Liver (tissue), 9 donors: ENCODE data around the gene NRN1. TPM values are rescaled to one million over a fixed set of nuclear protein-coding genes. Genes with fewer than 3 reads are reported as not detected.
A peak's percentile ranks its signal among the peaks of the same experiment; 100 is the strongest.

Source experiments
- DNase-seq: peaks from one replicate; pipeline ENCODE4 v3.0.0-alpha.2; 2017; ENCODE audit warnings: low spot score
- H3K27ac ChIP-seq, 2 donors: one replicate each; pipeline ENCODE4 v1.7.0; 2013; ENCODE audit warnings: inconsistent platforms in 2 of 2, low read length in 2 of 2, control low read depth in 1 of 2, low read depth in 1 of 2, mild to moderate bottlenecking in 1 of 2
- H3K27me3 ChIP-seq, 4 donors: one replicate each; pipeline versions ENCODE4 v1.6.1 to v1.7.0; 2013; ENCODE audit warnings: low read length in 3 of 4, inconsistent platforms in 1 of 4, mild to moderate bottlenecking in 1 of 4, moderate library complexity in 1 of 4; ENCODE audit not compliant: control insufficient read depth in 4 of 4, insufficient read depth in 4 of 4
- H3K36me3 ChIP-seq, 4 donors: one replicate each; pipeline versions ENCODE4 v1.6.1 to v1.7.0; 2013; ENCODE audit warnings: low read length in 3 of 4, mild to moderate bottlenecking in 3 of 4, low read depth in 1 of 4, moderate library complexity in 1 of 4; ENCODE audit not compliant: control insufficient read depth in 4 of 4, insufficient read depth in 3 of 4
- H3K4me1 ChIP-seq, 4 donors: one replicate each; pipeline versions ENCODE4 v1.6.1 to v1.7.0; 2013; ENCODE audit warnings: low read length in 3 of 4, mild to moderate bottlenecking in 3 of 4, moderate library complexity in 1 of 4; ENCODE audit not compliant: control insufficient read depth in 4 of 4, insufficient read depth in 4 of 4
- H3K4me3 ChIP-seq, 3 donors: one replicate each; pipeline versions ENCODE4 v1.6.1 to v1.7.0; 2013; ENCODE audit warnings: low read length in 3 of 3, control low read depth in 1 of 3, low read depth in 1 of 3, mild to moderate bottlenecking in 1 of 3
- H3K9ac ChIP-seq, 2 donors: one replicate each; pipeline ENCODE4 v1.7.0; 2013; ENCODE audit warnings: low read length in 2 of 2, mild to moderate bottlenecking in 2 of 2, moderate library complexity in 2 of 2, control low read depth in 1 of 2, low read depth in 1 of 2
- H3K9me3 ChIP-seq, 4 donors: one replicate each; pipeline versions ENCODE4 v1.6.1 to v1.7.0; 2013; ENCODE audit warnings: low read length in 3 of 4; ENCODE audit not compliant: control insufficient read depth in 4 of 4
- ATF3 ChIP-seq: IDR thresholded peaks from 2 replicates; pipeline ENCODE4 v1.6.1; 2016; ENCODE audit warnings: antibody characterized with exemption
- EGR1 ChIP-seq, 2 donors: IDR thresholded peaks; 2 replicates each; pipeline ENCODE4 v1.6.1; 2016 to 2018; ENCODE audit warnings: antibody characterized with exemption in 2 of 2, low read depth in 2 of 2
- FOXA1 ChIP-seq: IDR thresholded peaks from 2 replicates; pipeline ENCODE4 v1.6.1; 2016; ENCODE audit warnings: antibody characterized with exemption
- FOXA2 ChIP-seq: IDR thresholded peaks from 2 replicates; pipeline ENCODE4 v1.6.1; 2016; ENCODE audit warnings: antibody characterized with exemption
- GABPA ChIP-seq, 2 donors: IDR thresholded peaks in 1 of 2; conservative IDR thresholded peaks in 1 of 2; 2 replicates each; pipeline ENCODE4 v1.6.1; 2016; ENCODE audit warnings: antibody characterized with exemption in 2 of 2, mild to moderate bottlenecking in 1 of 2, moderate library complexity in 1 of 2
- HNF4A ChIP-seq, 2 donors: conservative IDR thresholded peaks; 2 replicates each; pipeline ENCODE4 v1.6.1; 2016; ENCODE audit warnings: antibody characterized with exemption in 2 of 2, mild to moderate bottlenecking in 2 of 2
- HNF4G ChIP-seq: IDR thresholded peaks from 2 replicates; pipeline ENCODE4 v1.6.1; 2016; ENCODE audit warnings: antibody characterized with exemption
- JUND ChIP-seq, 2 donors: IDR thresholded peaks; 2 replicates each; pipeline ENCODE4 v1.6.1; 2016; ENCODE audit warnings: antibody characterized with exemption in 2 of 2
- NR2F2 ChIP-seq: IDR thresholded peaks from 2 replicates; pipeline ENCODE4 v1.6.1; 2016; ENCODE audit warnings: antibody characterized with exemption
- RAD21 ChIP-seq, 2 donors: IDR thresholded peaks; 2 replicates each; pipeline ENCODE4 v1.6.1; 2016; ENCODE audit warnings: antibody characterized with exemption in 2 of 2, mild to moderate bottlenecking in 2 of 2
- RXRA ChIP-seq, 2 donors: IDR thresholded peaks; 2 replicates each; pipeline ENCODE4 v1.6.1; 2017 to 2018; ENCODE audit warnings: antibody characterized with exemption in 2 of 2, mild to moderate bottlenecking in 1 of 2
- SP1 ChIP-seq: IDR thresholded peaks from 2 replicates; pipeline ENCODE4 v1.6.1; 2018; ENCODE audit warnings: antibody characterized with exemption, mild to moderate bottlenecking
- TAF1 ChIP-seq: conservative IDR thresholded peaks from 2 replicates; pipeline ENCODE4 v1.6.1; 2016; ENCODE audit warnings: antibody characterized with exemption, mild to moderate bottlenecking
- YY1 ChIP-seq: IDR thresholded peaks from 2 replicates; pipeline ENCODE4 v1.6.1; 2016; ENCODE audit warnings: antibody characterized with exemption, mild to moderate bottlenecking
- WGBS: extraction: QIAGEN DNeasy Blood & Tissue Kit; methylation state at CpG from one replicate; pipeline ENCODE4 v1.1.7; 2013; 5-methylcytosine and 5-hydroxymethylcytosine counted together
- polyA plus RNA-seq, 2 donors: library from polyadenylated mRNA; stranded (reverse) in 1 of 2; unstranded in 1 of 2; fragments of 200-250 nt in 1 of 2; fragments of >200 nt in 1 of 2; fragmentation: Nextera tagmentation in 1 of 2; extraction: Ambion mirVana in 1 of 2; gene quantifications; one replicate each; pipeline versions ENCODE4 v1.2.1 to v1.2.3, GENCODE V29; 2013 to 2015
- total RNA-seq, 2 donors: library from RNA; depleted of rRNA; stranded (reverse); fragments of >200 nt; gene quantifications; one replicate each; pipeline ENCODE4 v1.2.3, GENCODE V29; 2014
- TF ChIP-seq, protein P1 (sequence below): IDR thresholded peaks from 2 replicates; pipeline ENCODE4 v1.6.1; 2016; ENCODE audit warnings: antibody characterized with exemption
- TF ChIP-seq, protein P2 (sequence below): IDR thresholded peaks from 2 replicates; pipeline ENCODE4 v1.6.1; 2016; ENCODE audit warnings: antibody characterized with exemption, mild to moderate bottlenecking
- TF ChIP-seq, protein P3 (sequence below): IDR thresholded peaks from 2 replicates; pipeline ENCODE4 v1.6.1; 2016; ENCODE audit warnings: antibody characterized with exemption
- TF ChIP-seq, protein P4 (sequence below): fragments of 150-350 bp; IDR thresholded peaks from 2 replicates; pipeline ENCODE4 v1.5.1; 2017; ENCODE audit warnings: improper control_type of control experiment, low read depth, low read length; ENCODE audit not compliant: missing input control
- donor health status: healthy.
- donor health status: healthy.
- donor health status: healthy.
- donor health status: healthy.
- donor health status: healthy.

Gene NRN1
- total and polyA plus RNA-seq, 4 donors = 1.2 to 2.9 (median 1.6) TPM

- TF ChIP-seq, protein P1, sequence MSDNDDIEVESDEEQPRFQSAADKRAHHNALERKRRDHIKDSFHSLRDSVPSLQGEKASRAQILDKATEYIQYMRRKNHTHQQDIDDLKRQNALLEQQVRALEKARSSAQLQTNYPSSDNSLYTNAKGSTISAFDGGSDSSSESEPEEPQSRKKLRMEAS = no peak
- TF ChIP-seq NR2F2 (no peak), EGR1 (IDR thresholded peaks at IDR 0.05; ENCODE audit: low read depth in 2 of 2) (no peak), JUND (IDR thresholded peaks at IDR 0.05) (no peak), FOXA1 (no peak), GABPA (IDR thresholded peaks at IDR 0.05 in 1 of 2, conservative IDR thresholded peaks at IDR 0.05 in 1 of 2) (no peak), RAD21 (IDR thresholded peaks at IDR 0.05) (no peak), FOXA2 (no peak), ATF3 (no peak), HNF4G (no peak), SP1 (no peak), YY1 (no peak), TAF1 (no peak), HNF4A (conservative IDR thresholded peaks at IDR 0.05) (no peak), RXRA (IDR thresholded peaks at IDR 0.05) (no peak)
- TF ChIP-seq, protein P2, sequence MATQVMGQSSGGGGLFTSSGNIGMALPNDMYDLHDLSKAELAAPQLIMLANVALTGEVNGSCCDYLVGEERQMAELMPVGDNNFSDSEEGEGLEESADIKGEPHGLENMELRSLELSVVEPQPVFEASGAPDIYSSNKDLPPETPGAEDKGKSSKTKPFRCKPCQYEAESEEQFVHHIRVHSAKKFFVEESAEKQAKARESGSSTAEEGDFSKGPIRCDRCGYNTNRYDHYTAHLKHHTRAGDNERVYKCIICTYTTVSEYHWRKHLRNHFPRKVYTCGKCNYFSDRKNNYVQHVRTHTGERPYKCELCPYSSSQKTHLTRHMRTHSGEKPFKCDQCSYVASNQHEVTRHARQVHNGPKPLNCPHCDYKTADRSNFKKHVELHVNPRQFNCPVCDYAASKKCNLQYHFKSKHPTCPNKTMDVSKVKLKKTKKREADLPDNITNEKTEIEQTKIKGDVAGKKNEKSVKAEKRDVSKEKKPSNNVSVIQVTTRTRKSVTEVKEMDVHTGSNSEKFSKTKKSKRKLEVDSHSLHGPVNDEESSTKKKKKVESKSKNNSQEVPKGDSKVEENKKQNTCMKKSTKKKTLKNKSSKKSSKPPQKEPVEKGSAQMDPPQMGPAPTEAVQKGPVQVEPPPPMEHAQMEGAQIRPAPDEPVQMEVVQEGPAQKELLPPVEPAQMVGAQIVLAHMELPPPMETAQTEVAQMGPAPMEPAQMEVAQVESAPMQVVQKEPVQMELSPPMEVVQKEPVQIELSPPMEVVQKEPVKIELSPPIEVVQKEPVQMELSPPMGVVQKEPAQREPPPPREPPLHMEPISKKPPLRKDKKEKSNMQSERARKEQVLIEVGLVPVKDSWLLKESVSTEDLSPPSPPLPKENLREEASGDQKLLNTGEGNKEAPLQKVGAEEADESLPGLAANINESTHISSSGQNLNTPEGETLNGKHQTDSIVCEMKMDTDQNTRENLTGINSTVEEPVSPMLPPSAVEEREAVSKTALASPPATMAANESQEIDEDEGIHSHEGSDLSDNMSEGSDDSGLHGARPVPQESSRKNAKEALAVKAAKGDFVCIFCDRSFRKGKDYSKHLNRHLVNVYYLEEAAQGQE = no peak
- TF ChIP-seq, protein P3, sequence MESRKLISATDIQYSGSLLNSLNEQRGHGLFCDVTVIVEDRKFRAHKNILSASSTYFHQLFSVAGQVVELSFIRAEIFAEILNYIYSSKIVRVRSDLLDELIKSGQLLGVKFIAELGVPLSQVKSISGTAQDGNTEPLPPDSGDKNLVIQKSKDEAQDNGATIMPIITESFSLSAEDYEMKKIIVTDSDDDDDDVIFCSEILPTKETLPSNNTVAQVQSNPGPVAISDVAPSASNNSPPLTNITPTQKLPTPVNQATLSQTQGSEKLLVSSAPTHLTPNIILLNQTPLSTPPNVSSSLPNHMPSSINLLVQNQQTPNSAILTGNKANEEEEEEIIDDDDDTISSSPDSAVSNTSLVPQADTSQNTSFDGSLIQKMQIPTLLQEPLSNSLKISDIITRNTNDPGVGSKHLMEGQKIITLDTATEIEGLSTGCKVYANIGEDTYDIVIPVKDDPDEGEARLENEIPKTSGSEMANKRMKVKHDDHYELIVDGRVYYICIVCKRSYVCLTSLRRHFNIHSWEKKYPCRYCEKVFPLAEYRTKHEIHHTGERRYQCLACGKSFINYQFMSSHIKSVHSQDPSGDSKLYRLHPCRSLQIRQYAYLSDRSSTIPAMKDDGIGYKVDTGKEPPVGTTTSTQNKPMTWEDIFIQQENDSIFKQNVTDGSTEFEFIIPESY = no peak
- TF ChIP-seq, protein P4, sequence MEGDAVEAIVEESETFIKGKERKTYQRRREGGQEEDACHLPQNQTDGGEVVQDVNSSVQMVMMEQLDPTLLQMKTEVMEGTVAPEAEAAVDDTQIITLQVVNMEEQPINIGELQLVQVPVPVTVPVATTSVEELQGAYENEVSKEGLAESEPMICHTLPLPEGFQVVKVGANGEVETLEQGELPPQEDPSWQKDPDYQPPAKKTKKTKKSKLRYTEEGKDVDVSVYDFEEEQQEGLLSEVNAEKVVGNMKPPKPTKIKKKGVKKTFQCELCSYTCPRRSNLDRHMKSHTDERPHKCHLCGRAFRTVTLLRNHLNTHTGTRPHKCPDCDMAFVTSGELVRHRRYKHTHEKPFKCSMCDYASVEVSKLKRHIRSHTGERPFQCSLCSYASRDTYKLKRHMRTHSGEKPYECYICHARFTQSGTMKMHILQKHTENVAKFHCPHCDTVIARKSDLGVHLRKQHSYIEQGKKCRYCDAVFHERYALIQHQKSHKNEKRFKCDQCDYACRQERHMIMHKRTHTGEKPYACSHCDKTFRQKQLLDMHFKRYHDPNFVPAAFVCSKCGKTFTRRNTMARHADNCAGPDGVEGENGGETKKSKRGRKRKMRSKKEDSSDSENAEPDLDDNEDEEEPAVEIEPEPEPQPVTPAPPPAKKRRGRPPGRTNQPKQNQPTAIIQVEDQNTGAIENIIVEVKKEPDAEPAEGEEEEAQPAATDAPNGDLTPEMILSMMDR = no peak
- WGBS = 5% methylated on average over 64 of the region's 64 CpGs
- peak overlapping the region in 1 of 2 donors; percentile 50 for H3K9ac ChIP-seq
Observed at GRCh38 chr6:6003621-6004366, 2.9 kb downstream of the NRN1 start.

More at GRCh38 chr6:6003621-6004366, 2.9 kb downstream of the NRN1 start:
- Histone ChIP-seq H3K27me3 (peaks cover 0 to 50% (median 28%) of the 10 kb centered on the region in 4 donors), H3K27ac (peak overlapping the region in 1 of 2 donors; percentile 42), H3K36me3 (no peaks in the 10 kb centered on the region), H3K4me1 (peaks cover 0 to 46% (median 27%) of the 10 kb centered on the region in 4 donors), H3K4me3 (peak overlapping the region; percentile 0 to 35 (median 8)), H3K9me3 (peaks cover 0 to 12% (median 4%) of the 10 kb centered on the region in 4 donors)
- no peak for DNase-seq
